HUDEP-2 (cell line): ENCODE measurements around the gene SHLD2.
"Not testable (repeated sequence)": the region's sequence is repeated elsewhere in the genome, so short reads cannot be mapped to it uniquely, and the experiment has no call there.

Experiments used
- DNase-seq, 76 experiments: peaks; one replicate each; lab custom pipeline; 2025; ENCODE audit not compliant: unreplicated experiment in 76 of 76; lab: John Stamatoyannopoulos, UW

The SHLD2 gene

GRCh38 chr10:87083576-87084290, 11.3 kb upstream of the SHLD2 start:
- not testable (repeated sequence) for DNase-seq

GRCh38 chr10:87084291-87084782, 10.7 kb upstream of the SHLD2 start:
- DNase-seq: not testable (repeated sequence)

GRCh38 chr10:87085537-87085936, 9.5 kb upstream of the SHLD2 start:
- DNase-seq: no peak

- no peak for DNase-seq
Observed at GRCh38 chr10:87089746-87090145, 5.3 kb upstream of the SHLD2 start.

GRCh38 chr10:87090779-87091178, 4.2 kb upstream of the SHLD2 start:
- no peak for DNase-seq

- DNase-seq: peak in 1 of 76 experiments; percentile 2
Observed at GRCh38 chr10:87092376-87092860, 2.6 kb upstream of the SHLD2 start.

- DNase-seq: peak in 1 of 76 experiments; percentile 7
Observed at GRCh38 chr10:87092861-87093631, 2.0 kb upstream of the SHLD2 start.

GRCh38 chr10:87093632-87094372, 1.2 kb upstream of the SHLD2 start:
- DNase-seq: peak in 70 of 76 experiments; percentile 7 to 77 (median 55)

- DNase-seq: peak in 71 of 76 experiments; percentile 8 to 83 (median 63)
Observed at GRCh38 chr10:87095236-87095945, 385 bp downstream of the SHLD2 start.

- no peak for DNase-seq
Observed at GRCh38 chr10:87101996-87102395, 7.0 kb downstream of the SHLD2 start.

GRCh38 chr10:87104727-87105126, 9.7 kb downstream of the SHLD2 start:
- not testable (repeated sequence) for DNase-seq

GRCh38 chr10:87105446-87106124, 10.6 kb downstream of the SHLD2 start:
- DNase-seq: no peak

GRCh38 chr10:87118122-87118521, 23.1 kb downstream of the SHLD2 start:
- DNase-seq: not testable (repeated sequence)

- DNase-seq: not testable (repeated sequence)
Observed at GRCh38 chr10:87119029-87119428, 24.0 kb downstream of the SHLD2 start.

- DNase-seq: not testable (repeated sequence)
Observed at GRCh38 chr10:87123351-87123750, 28.3 kb downstream of the SHLD2 start.

GRCh38 chr10:87127048-87127447, 32.0 kb downstream of the SHLD2 start:
- DNase-seq: not testable (repeated sequence)

- not testable (repeated sequence) for DNase-seq
Observed at GRCh38 chr10:87127607-87128156, 32.7 kb downstream of the SHLD2 start.

GRCh38 chr10:87132176-87132575, 37.2 kb downstream of the SHLD2 start:
- DNase-seq: peak in 12 of 76 experiments; percentile 0 to 19 (median 2)

GRCh38 chr10:87133936-87134335, 38.9 kb downstream of the SHLD2 start:
- not testable (repeated sequence) for DNase-seq
